Measurements from ENCODE around the gene FLT3.
"Not testable (repeated sequence)": the region's sequence is repeated elsewhere in the genome, so short reads cannot be mapped to it uniquely, and the experiment has no call there.

The FLT3 gene

GRCh38 chr13:28013482-28013881 is 86.9 kb downstream of the FLT3 start:
- DNase-seq (ENCODE audit: extremely low read depth, low read depth), result no peak
- no peak for TF ChIP-seq CTCF (IDR thresholded peaks at IDR 0.05; ENCODE audit: low read depth, low read length)

GRCh38 chr13:28012896-28013295 is 87.5 kb downstream of the FLT3 start:
- TF ChIP-seq CTCF (IDR thresholded peaks at IDR 0.05; ENCODE audit: low read depth, low read length), result no peak
- DNase-seq (ENCODE audit: extremely low read depth, low read depth), result no peak

GRCh38 chr13:28012383-28012782 is 88.0 kb downstream of the FLT3 start:
- DNase-seq (ENCODE audit: extremely low read depth, low read depth), result no peak
- no peak for TF ChIP-seq CTCF (IDR thresholded peaks at IDR 0.05; ENCODE audit: low read depth, low read length)

- DNase-seq (ENCODE audit: extremely low read depth, low read depth), result no peak
- no peak for TF ChIP-seq CTCF (IDR thresholded peaks at IDR 0.05; ENCODE audit: low read depth, low read length)
Measured at GRCh38 chr13:28010046-28010445, 90.3 kb downstream of the FLT3 start.

- DNase-seq (ENCODE audit: extremely low read depth, low read depth), result not testable (repeated sequence)
Measured at GRCh38 chr13:28005016-28005415, 95.4 kb downstream of the FLT3 start.

- TF ChIP-seq CTCF (IDR thresholded peaks at IDR 0.05; ENCODE audit: low read depth, low read length), result no peak
- no peak for DNase-seq (ENCODE audit: extremely low read depth, low read depth)
Measured at GRCh38 chr13:28002886-28003698, 97.3 kb downstream of the FLT3 start.

- no peak for DNase-seq (ENCODE audit: extremely low read depth, low read depth)
Measured at GRCh38 chr13:28001837-28002473, 98.4 kb downstream of the FLT3 start.

More at GRCh38 chr13:28001837-28002473, 98.4 kb downstream of the FLT3 start:
- no peak for TF ChIP-seq CTCF (IDR thresholded peaks at IDR 0.05; ENCODE audit: low read depth, low read length)

Measured in AG09319 (cell line).